Measurements from ENCODE around the gene PGM1. TPM values are rescaled to one million over a fixed set of nuclear protein-coding genes. Genes with fewer than 3 reads are reported as not detected.

The PGM1 gene
- total RNA-seq, 1 donor from 2014 or later: 22.7 TPM

DNA sequence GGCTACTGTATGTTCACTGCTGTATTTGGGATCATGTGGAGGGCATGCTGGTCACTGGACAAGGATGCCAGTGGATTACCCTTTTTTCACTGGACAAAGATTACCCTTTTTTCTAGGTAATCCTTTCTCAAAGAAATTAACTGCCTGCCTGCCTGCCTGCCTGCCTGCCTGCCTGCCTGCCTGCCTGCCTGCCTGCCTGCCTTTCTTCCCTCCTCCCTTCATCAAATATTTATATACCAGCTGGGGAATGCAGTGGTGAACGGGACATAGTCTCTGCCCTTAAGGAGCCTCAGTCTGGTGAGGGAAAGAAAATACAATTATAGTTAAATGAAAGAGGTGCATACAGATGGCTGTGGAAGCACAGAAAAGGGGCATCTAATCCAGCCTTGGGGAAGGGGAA is 85.0 kb downstream of the PGM1 start:
- no peaks in the 10 kb centered on the region for H3K9me3 ChIP-seq (ENCODE audit: low read depth)
- H3K4me1 ChIP-seq: no peaks in the 10 kb centered on the region
- H3K27me3 Mint-ChIP-seq (ENCODE audit: insufficient read depth, low read depth): peaks cover 2% of the 10 kb centered on the region
- no peak overlapping the region for H3K4me3 Mint-ChIP-seq
- no peaks in the 10 kb centered on the region for H3K36me3 ChIP-seq
- H3F3A ChIP-seq (ENCODE audit: low read depth): no peaks in the 10 kb centered on the region
- TF ChIP-seq EZH2 (IDR thresholded peaks at IDR 0.05) (no peak), EZH2phosphoT487 (IDR thresholded peaks at IDR 0.05) (no peak)
- TF ChIP-seq, protein P1, sequence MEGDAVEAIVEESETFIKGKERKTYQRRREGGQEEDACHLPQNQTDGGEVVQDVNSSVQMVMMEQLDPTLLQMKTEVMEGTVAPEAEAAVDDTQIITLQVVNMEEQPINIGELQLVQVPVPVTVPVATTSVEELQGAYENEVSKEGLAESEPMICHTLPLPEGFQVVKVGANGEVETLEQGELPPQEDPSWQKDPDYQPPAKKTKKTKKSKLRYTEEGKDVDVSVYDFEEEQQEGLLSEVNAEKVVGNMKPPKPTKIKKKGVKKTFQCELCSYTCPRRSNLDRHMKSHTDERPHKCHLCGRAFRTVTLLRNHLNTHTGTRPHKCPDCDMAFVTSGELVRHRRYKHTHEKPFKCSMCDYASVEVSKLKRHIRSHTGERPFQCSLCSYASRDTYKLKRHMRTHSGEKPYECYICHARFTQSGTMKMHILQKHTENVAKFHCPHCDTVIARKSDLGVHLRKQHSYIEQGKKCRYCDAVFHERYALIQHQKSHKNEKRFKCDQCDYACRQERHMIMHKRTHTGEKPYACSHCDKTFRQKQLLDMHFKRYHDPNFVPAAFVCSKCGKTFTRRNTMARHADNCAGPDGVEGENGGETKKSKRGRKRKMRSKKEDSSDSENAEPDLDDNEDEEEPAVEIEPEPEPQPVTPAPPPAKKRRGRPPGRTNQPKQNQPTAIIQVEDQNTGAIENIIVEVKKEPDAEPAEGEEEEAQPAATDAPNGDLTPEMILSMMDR (IDR thresholded peaks at IDR 0.05): no peak
- H3K9me3 Mint-ChIP-seq: peaks cover 14% of the 10 kb centered on the region
- no peak overlapping the region for H3K4me3 ChIP-seq
- no peaks in the 10 kb centered on the region for H4K20me1 ChIP-seq (ENCODE audit: low read depth)
- peak overlapping the region; percentile 72 for H3K27ac Mint-ChIP-seq
- peaks cover 11% of the 10 kb centered on the region for H3K4me1 Mint-ChIP-seq
- H3K79me2 ChIP-seq (ENCODE audit: low read depth): no peaks in the 10 kb centered on the region
- no peak overlapping the region for H3K9ac ChIP-seq
- H2AFZ ChIP-seq (replicated peaks): no peak overlapping the region
- no peak overlapping the region for H3K27ac ChIP-seq
- DNase-seq (ENCODE audit: low spot score): no peak
- peaks cover 2% of the 10 kb centered on the region for H3K36me3 Mint-ChIP-seq
- no peak overlapping the region for H3K4me2 ChIP-seq
- H3K27me3 ChIP-seq: no peaks in the 10 kb centered on the region

DNA sequence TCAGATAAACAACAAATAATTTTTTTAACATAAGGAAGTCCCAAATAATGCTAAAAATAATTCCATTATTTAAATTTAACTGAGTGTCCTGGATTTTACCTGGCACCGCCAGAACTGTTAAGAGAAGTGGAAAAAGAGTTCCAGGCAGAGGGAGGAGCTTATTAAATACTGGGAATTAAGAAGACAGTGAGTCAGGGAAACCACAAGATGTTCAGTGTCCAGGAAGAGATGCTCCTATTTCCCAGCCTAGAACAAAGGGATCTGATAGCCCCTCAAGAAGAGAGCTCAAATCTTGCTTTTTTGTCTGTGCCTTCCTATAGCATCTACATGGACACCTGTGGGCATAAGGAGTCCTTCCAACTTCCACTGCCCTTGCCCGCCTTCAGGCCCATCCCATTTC is 85.9 kb downstream of the PGM1 start:
- Histone ChIP-seq H3K27ac (no peak overlapping the region), H2AFZ (replicated peaks) (no peak overlapping the region), H3K9me3 (ENCODE audit: low read depth) (no peaks in the 10 kb centered on the region), H3K36me3 (no peaks in the 10 kb centered on the region), H3K79me2 (ENCODE audit: low read depth) (no peaks in the 10 kb centered on the region), H3K4me2 (no peak overlapping the region), H3K27me3 (no peaks in the 10 kb centered on the region), H4K20me1 (ENCODE audit: low read depth) (no peaks in the 10 kb centered on the region), H3K4me1 (no peaks in the 10 kb centered on the region), H3K4me3 (no peak overlapping the region), H3F3A (ENCODE audit: low read depth) (no peaks in the 10 kb centered on the region), H3K9ac (no peak overlapping the region)
- Mint-ChIP-seq H3K4me1 (peaks cover 11% of the 10 kb centered on the region), H3K9me3 (peaks cover 14% of the 10 kb centered on the region), H3K27me3 (ENCODE audit: insufficient read depth, low read depth) (peaks cover 4% of the 10 kb centered on the region), H3K4me3 (no peak overlapping the region), H3K36me3 (peaks cover 2% of the 10 kb centered on the region), H3K27ac (no peak overlapping the region)
- TF ChIP-seq EZH2 (IDR thresholded peaks at IDR 0.05) (no peak), EZH2phosphoT487 (IDR thresholded peaks at IDR 0.05) (no peak)
- TF ChIP-seq, protein P1 (IDR thresholded peaks at IDR 0.05): no peak
- no peak for DNase-seq (ENCODE audit: low spot score)

DNA sequence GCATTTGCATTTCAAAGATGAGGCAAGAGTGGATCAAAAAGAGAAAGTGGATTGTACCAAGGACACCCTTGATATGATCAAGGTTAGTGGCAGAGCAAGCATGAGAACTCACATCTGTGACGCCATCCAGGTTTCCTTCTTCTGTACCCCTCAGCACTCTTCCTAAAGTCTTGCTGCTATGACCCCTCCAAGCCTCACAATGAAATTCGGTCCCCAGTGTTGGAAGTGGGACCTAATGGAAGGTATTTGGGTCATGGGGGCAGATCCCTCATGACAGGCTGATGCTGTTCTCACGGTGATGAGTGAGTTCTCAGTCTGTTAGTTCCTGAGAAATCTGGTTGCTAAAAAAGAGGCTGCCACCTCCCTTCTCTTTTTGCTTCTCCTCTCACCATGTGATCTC is 86.4 kb downstream of the PGM1 start:
- Histone ChIP-seq H3F3A (ENCODE audit: low read depth) (no peaks in the 10 kb centered on the region), H2AFZ (replicated peaks) (no peak overlapping the region), H3K9ac (no peak overlapping the region), H3K27me3 (no peaks in the 10 kb centered on the region), H3K36me3 (no peaks in the 10 kb centered on the region), H3K4me1 (no peaks in the 10 kb centered on the region), H3K4me3 (no peak overlapping the region), H3K27ac (no peak overlapping the region), H3K4me2 (no peak overlapping the region), H3K79me2 (ENCODE audit: low read depth) (no peaks in the 10 kb centered on the region), H3K9me3 (ENCODE audit: low read depth) (no peaks in the 10 kb centered on the region), H4K20me1 (ENCODE audit: low read depth) (no peaks in the 10 kb centered on the region)
- H3K27me3 Mint-ChIP-seq (ENCODE audit: insufficient read depth, low read depth): peaks cover 2% of the 10 kb centered on the region
- TF ChIP-seq, protein P1 (IDR thresholded peaks at IDR 0.05): no peak
- no peak overlapping the region for H3K4me3 Mint-ChIP-seq
- peaks cover 2% of the 10 kb centered on the region for H3K36me3 Mint-ChIP-seq
- no peak overlapping the region for H3K27ac Mint-ChIP-seq
- H3K4me1 Mint-ChIP-seq: peaks cover 6% of the 10 kb centered on the region
- peaks cover 14% of the 10 kb centered on the region for H3K9me3 Mint-ChIP-seq
- DNase-seq (ENCODE audit: low spot score): no peak

DNA sequence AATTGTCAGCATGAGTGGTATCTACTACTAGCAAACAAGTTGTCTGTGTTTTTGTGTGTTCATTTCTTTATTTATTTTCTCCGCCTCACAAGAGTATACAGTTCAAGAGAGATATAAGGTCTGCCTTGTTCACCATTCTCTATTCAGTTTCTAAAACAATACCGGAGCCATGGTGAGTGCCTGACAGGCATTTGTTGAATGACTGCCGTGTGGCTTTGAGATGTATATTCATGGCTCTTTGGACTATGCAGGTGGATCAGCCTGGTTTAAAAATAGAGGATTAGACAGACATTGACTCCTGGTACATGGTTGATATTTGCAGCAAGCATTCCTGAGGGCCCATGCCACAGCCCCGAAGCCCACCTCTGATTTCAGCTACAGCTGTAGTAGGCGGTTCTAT is 89.7 kb downstream of the PGM1 start:
- Histone ChIP-seq H3K9me3 (ENCODE audit: low read depth) (no peaks in the 10 kb centered on the region), H2AFZ (replicated peaks) (no peak overlapping the region), H3K4me1 (no peaks in the 10 kb centered on the region), H3F3A (ENCODE audit: low read depth) (no peaks in the 10 kb centered on the region), H3K79me2 (ENCODE audit: low read depth) (no peaks in the 10 kb centered on the region), H3K36me3 (no peaks in the 10 kb centered on the region), H3K9ac (no peak overlapping the region), H4K20me1 (ENCODE audit: low read depth) (no peaks in the 10 kb centered on the region), H3K27ac (no peak overlapping the region), H3K4me3 (no peak overlapping the region), H3K4me2 (no peak overlapping the region), H3K27me3 (no peaks in the 10 kb centered on the region)
- Mint-ChIP-seq H3K9me3 (peaks cover 14% of the 10 kb centered on the region), H3K4me3 (no peak overlapping the region), H3K27me3 (ENCODE audit: insufficient read depth, low read depth) (peaks cover 5% of the 10 kb centered on the region), H3K36me3 (peaks cover 2% of the 10 kb centered on the region), H3K4me1 (no peaks in the 10 kb centered on the region), H3K27ac (no peak overlapping the region)
- no peak for TF ChIP-seq EZH2phosphoT487 (IDR thresholded peaks at IDR 0.05)
- no peak for TF ChIP-seq EZH2 (IDR thresholded peaks at IDR 0.05)
- TF ChIP-seq, protein P1 (IDR thresholded peaks at IDR 0.05): no peak
- no peak for DNase-seq (ENCODE audit: low spot score)

Measured in neural progenitor cell (in vitro differentiated cells).